Effector memory CD4-positive, alpha-beta T cell (primary cell): ENCODE data around the gene LAPTM5.

Experiments
- DNase-seq, 3 donors: peaks; one replicate each; pipeline ENCODE4 v3.0.0-alpha.2; 2020
- H3K27ac ChIP-seq: 2 replicates; pipeline ENCODE4 v1.7.0; 2013; ENCODE audit warnings: mild to moderate bottlenecking, low read length, moderate library complexity; ENCODE audit not compliant: insufficient read depth, poor library complexity, severe bottlenecking
- H3K27me3 ChIP-seq: replicated peaks from 2 replicates; pipeline ENCODE4 v1.7.0; 2013; ENCODE audit warnings: mild to moderate bottlenecking, low read length; ENCODE audit not compliant: insufficient read depth, control insufficient read depth, poor library complexity, severe bottlenecking
- H3K36me3 ChIP-seq: 2 replicates; pipeline ENCODE4 v1.7.0; 2013; ENCODE audit warnings: mild to moderate bottlenecking, low read length, moderate library complexity; ENCODE audit not compliant: control insufficient read depth, insufficient read depth
- H3K4me1 ChIP-seq: 2 replicates; pipeline ENCODE4 v1.7.0; 2013; ENCODE audit warnings: low read length, mild to moderate bottlenecking; ENCODE audit not compliant: control insufficient read depth, insufficient read depth, poor library complexity, severe bottlenecking
- H3K4me3 ChIP-seq: 2 replicates; pipeline ENCODE4 v1.7.0; 2013; ENCODE audit warnings: low read length, low read depth, mild to moderate bottlenecking; ENCODE audit not compliant: insufficient read depth, poor library complexity, severe bottlenecking
- H3K9me3 ChIP-seq: 2 replicates; pipeline ENCODE4 v1.7.0; 2013; ENCODE audit warnings: mild to moderate bottlenecking, low read length, moderate library complexity; ENCODE audit not compliant: control insufficient read depth

LAPTM5 gene

DNA sequence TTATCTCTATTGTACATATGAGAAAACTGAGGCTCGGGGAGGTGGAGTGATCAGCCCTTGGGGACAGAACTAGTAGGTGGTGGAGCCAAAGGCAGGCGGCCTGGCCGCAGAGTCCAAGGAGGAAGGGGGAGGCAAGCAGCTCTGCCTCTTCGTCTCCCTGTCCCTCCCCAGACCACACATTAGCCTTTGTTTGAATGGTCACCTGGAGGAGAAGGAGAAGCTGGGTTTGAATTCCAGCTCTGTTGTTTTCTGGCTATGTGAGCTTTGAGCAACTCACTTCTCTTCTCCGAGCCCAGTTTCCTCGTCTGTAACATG, 21.4 kb upstream of the LAPTM5 start:
- H3K36me3 ChIP-seq: no peaks in the 10 kb centered on the region
- no peak overlapping the region for H3K4me3 ChIP-seq

DNA sequence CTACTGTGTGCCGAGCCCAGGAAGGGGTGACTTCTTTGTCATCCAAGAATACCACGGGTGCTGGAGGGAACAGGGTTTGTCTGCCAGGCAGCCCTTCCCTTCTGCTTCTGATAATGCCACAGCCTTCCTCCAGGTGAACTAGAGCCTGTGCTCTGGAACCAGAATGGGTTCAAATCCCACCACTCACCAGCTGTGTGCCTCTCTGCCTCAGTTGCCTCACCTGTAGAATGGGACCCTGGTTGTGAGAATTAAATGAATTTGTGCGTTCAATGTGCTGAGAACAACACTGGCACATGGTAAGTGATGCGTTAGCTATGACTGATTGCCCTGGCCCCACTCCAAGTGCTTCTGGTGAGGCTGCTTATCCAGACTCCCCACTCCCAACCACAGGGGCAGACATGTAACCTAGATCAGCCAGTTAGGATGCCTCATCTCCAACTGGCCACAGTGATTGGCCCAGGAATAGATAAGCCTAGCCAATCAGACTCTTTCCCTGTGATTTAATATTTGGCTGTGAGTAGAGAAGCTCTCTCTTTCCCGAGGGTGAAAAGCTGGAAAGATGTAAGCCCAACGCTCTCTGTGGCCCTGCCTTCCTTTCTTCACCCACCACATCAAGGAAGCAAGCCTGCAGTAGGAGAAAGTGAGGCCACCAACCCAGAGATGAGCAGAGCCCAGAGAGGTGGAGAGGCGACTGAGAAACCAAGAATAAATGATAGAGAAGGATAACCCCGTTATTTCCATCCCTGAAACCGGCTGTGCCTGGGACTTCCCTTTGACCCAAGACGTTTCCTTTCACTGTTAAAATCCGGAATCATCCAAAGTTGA, 20.8 kb upstream of the LAPTM5 start:
- Histone ChIP-seq H3K4me1 (peaks cover 9% of the 10 kb centered on the region), H3K36me3 (no peaks in the 10 kb centered on the region), H3K9me3 (no peaks in the 10 kb centered on the region), H3K4me3 (no peak overlapping the region), H3K27ac (no peak overlapping the region), H3K27me3 (no peaks in the 10 kb centered on the region)
- DNase-seq: no peak

More for the DNA sequence above, 21.4 kb upstream of the LAPTM5 start:
- Histone ChIP-seq H3K9me3 (no peaks in the 10 kb centered on the region), H3K27me3 (no peaks in the 10 kb centered on the region), H3K27ac (no peak overlapping the region), H3K4me1 (peaks cover 9% of the 10 kb centered on the region)
- DNase-seq: no peak

DNA sequence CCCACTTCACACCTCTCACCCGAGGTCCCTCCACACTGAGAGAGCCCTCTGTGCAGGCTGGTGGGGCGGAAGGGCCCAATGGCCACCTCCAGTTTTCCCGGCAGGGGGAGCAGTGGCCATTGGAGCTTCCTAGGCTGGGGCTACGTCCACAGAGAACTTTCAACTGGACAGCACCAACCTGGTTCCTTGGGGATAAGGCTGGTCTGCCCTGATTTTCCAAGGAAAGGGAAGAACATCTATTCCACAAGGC, 20.3 kb upstream of the LAPTM5 start:
- no peaks in the 10 kb centered on the region for H3K9me3 ChIP-seq
- no peaks in the 10 kb centered on the region for H3K27me3 ChIP-seq
- H3K4me3 ChIP-seq: no peak overlapping the region
- peaks cover 9% of the 10 kb centered on the region for H3K4me1 ChIP-seq
- no peaks in the 10 kb centered on the region for H3K36me3 ChIP-seq
- DNase-seq: no peak
- no peak overlapping the region for H3K27ac ChIP-seq

DNA sequence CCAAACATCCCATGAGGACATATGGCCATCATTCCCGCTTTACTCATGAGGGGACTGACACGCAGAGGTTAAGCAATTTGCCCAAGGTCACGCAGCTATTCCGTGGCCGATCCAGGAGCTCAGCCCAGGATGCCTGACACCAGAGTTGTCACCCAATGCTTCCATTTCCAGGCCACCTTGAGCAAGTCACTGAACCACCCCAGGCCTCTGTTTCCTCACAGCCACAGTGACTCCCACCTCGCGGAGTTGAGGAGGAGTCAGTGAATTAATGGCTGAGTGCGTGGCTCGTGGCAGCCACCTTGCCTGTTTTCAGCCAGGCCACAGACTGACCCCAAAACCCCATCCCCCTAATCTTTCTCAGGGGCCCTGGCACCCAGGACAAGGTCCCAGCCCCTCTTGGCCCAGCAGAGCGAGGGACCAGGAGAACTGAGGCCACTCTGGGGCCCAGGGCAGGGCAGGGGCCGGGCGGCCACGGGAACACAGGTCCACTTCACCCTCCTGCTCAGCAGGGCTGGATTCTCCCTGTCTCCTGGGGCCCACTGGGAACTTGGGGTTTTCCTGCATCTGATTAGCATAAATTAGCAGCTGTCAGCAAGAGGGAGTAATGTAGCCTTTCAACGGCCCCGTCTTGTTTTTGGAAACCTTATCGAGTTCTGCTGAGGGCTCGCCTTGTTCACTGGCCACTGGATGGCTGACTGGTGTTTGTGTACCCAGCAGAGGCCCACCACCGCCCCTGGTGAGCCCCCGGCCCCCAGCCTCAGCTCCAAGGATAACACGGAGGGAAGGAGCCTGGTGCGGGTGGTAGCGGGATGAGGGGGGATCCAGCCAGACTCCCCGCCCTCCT, 19.7 kb upstream of the LAPTM5 start:
- no peaks in the 10 kb centered on the region for H3K27me3 ChIP-seq
- no peak overlapping the region for H3K27ac ChIP-seq
- no peak for DNase-seq
- no peak overlapping the region for H3K4me3 ChIP-seq
- H3K4me1 ChIP-seq: peaks cover 4% of the 10 kb centered on the region
- H3K9me3 ChIP-seq: no peaks in the 10 kb centered on the region
- H3K36me3 ChIP-seq: no peaks in the 10 kb centered on the region

DNA sequence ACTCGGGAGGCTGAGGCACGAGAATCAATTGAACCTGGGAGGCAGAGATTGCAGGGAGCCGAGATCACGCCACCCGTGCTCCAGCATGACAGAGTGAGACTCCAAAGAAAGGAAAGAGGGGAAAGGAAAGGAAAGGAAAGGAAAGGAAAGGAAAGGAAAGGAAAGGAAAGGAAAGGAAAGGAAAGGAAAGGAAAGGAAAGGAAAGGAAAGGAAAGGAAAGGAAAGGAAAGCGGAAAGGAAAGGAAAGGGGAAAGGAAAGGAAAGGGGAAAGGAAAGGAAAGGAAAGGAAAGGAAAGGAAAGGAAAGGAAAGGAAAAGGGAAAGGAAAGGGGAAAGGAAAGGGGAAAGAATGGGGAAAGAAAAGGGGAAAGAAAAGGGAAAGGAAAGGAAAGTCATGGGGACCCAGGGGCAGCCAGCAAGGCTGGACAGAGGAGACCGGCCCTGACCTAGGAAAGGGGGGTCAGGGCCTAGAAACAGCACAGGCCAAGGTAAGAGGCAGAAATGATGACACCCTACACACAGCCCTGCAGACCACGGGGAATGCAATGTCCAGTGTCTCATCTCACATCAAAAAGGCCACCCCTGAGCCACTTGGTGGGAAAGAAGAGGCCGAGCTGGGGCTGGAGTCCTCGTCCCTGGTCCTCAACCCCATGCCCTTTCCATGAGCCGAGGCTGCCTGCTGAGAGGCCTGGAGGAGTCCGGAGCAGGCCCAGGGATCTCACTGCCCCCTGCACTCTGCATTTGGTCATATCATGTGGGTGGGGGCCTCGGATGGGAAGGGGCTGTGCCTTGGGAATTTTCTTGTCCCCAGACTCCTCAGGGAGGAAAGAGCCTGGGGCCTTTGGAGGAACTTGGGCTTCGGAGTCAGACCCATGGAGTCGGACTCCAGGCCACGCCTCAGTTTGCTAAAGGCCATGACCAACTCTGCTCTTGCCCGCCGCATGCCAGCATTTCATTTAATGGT, 18.8 kb upstream of the LAPTM5 start:
- H3K9me3 ChIP-seq: no peaks in the 10 kb centered on the region
- no peak overlapping the region for H3K27ac ChIP-seq
- no peaks in the 10 kb centered on the region for H3K27me3 ChIP-seq
- no peak overlapping the region for H3K4me3 ChIP-seq
- no peak for DNase-seq
- H3K4me1 ChIP-seq: peaks cover 4% of the 10 kb centered on the region
- no peaks in the 10 kb centered on the region for H3K36me3 ChIP-seq

DNA sequence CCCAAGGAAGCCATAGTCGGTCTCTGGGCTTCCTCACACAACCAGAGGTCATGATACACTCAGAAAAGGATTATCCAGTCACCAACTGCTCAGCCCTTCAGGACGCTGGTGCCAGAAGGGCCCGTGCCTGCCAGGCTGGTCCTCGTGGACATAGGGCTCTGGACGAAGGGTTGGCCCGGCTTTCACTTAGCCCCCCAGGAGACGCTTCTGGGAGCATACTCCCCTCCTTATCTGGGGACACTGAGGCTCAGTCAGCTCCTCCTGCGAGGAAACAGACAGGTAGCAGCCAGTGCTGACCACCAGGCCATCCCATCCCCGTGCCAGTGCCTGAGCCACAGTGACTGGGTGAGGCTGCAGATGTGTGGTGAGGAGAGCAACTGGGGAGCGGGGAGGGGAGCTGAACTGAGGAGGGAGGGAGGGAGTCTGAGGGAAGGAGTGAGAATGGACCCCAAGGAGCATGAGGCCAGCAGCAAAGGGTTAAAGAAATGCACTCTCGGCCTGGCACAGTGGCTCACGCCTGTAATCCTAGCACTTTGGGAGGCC, 17.9 kb upstream of the LAPTM5 start:
- H3K36me3 ChIP-seq: no peaks in the 10 kb centered on the region
- H3K9me3 ChIP-seq: no peaks in the 10 kb centered on the region
- H3K4me1 ChIP-seq: peaks cover 4% of the 10 kb centered on the region
- H3K27me3 ChIP-seq: no peaks in the 10 kb centered on the region
- no peak overlapping the region for H3K27ac ChIP-seq
- no peak overlapping the region for H3K4me3 ChIP-seq
- no peak for DNase-seq

DNA sequence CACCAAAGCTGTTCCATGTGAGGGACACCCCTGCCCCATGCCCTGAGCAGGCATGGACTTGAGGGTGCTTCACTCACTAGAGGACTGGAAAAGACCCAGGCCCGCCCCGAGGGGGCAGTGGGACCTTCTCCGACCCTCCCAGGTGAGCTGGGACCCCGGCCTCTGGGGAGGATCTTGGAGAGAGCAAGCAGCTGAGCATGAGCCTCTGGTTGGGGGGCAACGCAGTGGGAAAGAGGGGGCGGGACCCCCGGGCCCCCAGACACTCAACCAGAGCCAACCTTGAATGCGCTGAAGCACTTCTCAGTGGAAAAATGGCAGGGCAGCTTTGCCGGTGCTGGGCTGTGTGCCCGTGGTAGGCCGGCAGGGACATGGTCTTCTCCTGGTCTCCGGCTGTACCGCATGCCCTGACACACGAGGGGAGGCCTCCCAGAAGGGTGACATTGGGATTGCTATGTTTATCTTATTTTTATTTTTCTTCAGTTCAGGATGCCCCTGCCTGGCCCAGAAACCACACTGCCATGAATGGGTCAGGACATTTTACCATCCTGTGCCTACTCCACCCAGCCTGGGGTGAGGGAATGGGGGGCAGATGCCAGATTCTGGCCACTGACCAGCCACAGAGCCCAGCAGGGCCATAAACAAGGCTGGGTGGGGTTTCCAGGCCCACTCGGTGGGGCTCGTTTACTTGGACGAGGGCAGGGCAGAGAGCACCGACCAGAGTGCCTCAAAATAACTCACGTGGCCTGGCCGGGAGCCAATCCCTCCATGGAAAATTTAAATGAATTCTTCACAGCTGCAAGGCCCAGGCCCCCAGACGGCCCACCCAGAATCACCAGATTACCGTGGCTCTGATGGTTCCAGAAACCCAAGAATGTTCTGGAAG, 17.2 kb upstream of the LAPTM5 start:
- H3K27me3 ChIP-seq: no peaks in the 10 kb centered on the region
- H3K9me3 ChIP-seq: no peaks in the 10 kb centered on the region
- H3K36me3 ChIP-seq: no peaks in the 10 kb centered on the region
- H3K4me1 ChIP-seq: peaks cover 4% of the 10 kb centered on the region
- no peak overlapping the region for H3K4me3 ChIP-seq
- no peak overlapping the region for H3K27ac ChIP-seq
- no peak for DNase-seq

DNA sequence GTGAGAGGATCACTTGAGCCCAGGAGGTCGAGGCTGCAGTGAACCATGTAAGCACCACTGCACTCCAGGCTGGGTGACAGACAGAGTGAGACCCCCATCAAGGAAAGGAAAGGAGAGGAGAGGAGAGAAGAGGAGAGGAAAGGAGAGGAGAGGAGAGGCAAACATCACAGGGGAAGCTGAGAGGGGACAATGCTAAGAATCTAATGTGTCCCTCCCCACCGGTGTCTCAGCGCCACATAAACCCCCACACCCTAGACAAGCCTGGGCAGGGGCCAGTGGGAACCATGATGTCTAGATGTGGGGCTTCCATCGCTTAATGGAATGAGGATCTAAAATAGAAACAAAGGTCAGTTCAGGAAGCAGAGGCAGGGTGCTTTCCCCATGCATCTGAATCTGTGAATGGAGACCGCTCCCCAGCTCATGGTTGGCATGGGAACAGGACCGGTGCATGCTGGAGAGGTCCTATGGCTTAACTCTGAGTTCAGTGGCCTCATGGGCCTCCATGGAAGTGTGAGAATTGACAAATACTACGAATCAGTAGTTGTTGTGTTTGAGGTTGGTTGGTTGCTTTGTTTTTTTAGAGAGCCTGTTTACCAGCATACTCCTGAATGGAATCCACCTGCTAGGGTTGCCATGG, 16.3 kb upstream of the LAPTM5 start:
- Histone ChIP-seq H3K27me3 (no peaks in the 10 kb centered on the region), H3K4me3 (no peak overlapping the region), H3K4me1 (no peaks in the 10 kb centered on the region), H3K36me3 (no peaks in the 10 kb centered on the region), H3K27ac (no peak overlapping the region), H3K9me3 (no peaks in the 10 kb centered on the region)
- no peak for DNase-seq

DNA sequence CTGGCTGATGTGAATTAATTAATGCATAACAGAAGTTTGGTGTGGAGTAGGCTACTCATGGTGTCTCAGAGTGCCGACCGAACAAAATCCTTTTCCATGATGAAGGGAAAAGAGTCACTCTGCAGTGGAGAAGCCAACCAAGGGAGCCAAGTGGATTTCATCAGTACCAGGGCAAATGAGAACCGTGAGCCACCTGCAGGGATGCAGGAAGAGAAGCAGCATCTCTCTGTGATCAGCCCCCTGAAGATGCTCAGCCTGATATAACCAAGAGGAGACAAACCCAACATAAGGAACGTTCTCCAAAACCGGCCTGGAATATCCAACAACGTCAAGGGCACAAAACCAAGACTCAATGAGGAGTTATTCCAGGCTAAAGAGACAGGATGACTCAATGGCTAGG, 13.4 kb upstream of the LAPTM5 start:
- H3K36me3 ChIP-seq: no peaks in the 10 kb centered on the region
- DNase-seq: no peak
- no peaks in the 10 kb centered on the region for H3K27me3 ChIP-seq
- H3K27ac ChIP-seq: no peak overlapping the region
- H3K4me3 ChIP-seq: no peak overlapping the region
- no peaks in the 10 kb centered on the region for H3K9me3 ChIP-seq
- H3K4me1 ChIP-seq: peaks cover 3% of the 10 kb centered on the region
